IMR-90 (cell line): ENCODE measurements around the gene ERG. TPM values are rescaled to one million over a fixed set of nuclear protein-coding genes. Genes with fewer than 3 reads are reported as not detected.

Experiments
- ATAC-seq: fragments of 200-7000 bp; cut with Tn5 transposase; 2 replicates; pipeline ENCODE4 v1.9.1; 2020; ENCODE audit warnings: low read depth, mild to moderate bottlenecking, moderate library complexity
- BruUV-seq: library from RNA; stranded (reverse); fragments of 400-500 nt; replicated peaks from 2 replicates; lab custom pipeline; 2021; lab: Mats Ljungman, UMichigan
- CTCF ChIA-PET: fragments of 300-600 bp; formaldehyde crosslinking; extraction: SDS; loops from one replicate; lab custom pipeline; 2021; ENCODE audit warnings: antibody characterized with exemption; lab: Yijun Ruan, JAX
- POLR2A ChIA-PET: fragments of 300-600 bp; sonication (Branson Sonifier 250); formaldehyde crosslinking; loops from one replicate; lab custom pipeline; 2022; ENCODE audit warnings: antibody characterized with exemption; ENCODE audit not compliant: unreplicated experiment; lab: Charles Lee
- DNase-seq: peaks from one replicate; pipeline ENCODE4 v3.0.0; 2013
- H2AFZ ChIP-seq: replicated peaks from 2 replicates; pipeline ENCODE3; 2013; ENCODE audit warnings: low read length, mild to moderate bottlenecking; ENCODE audit not compliant: poor library complexity
- H2AK5ac ChIP-seq: 2 replicates; pipeline ENCODE4 v1.6.1; 2013; ENCODE audit warnings: low read depth, low read length, inconsistent platforms
- H2AK9ac ChIP-seq: replicated peaks from 2 replicates; pipeline ENCODE3; 2013; ENCODE audit warnings: mild to moderate bottlenecking, low read depth, low read length, moderate library complexity; ENCODE audit not compliant: poor library complexity
- H2BK120ac ChIP-seq: 2 replicates; pipeline ENCODE4 v1.6.1; 2013; ENCODE audit warnings: low read depth, low read length, inconsistent platforms
- H2BK15ac ChIP-seq: 3 replicates; pipeline ENCODE4 v1.6.1; 2013; ENCODE audit warnings: low read depth, low read length, inconsistent platforms
- H2BK20ac ChIP-seq: 2 replicates; pipeline ENCODE4 v1.6.1; 2013; ENCODE audit warnings: low read depth, mild to moderate bottlenecking, inconsistent platforms, low read length, moderate library complexity
- H2BK5ac ChIP-seq: 2 replicates; pipeline ENCODE4 v1.6.1; 2013; ENCODE audit warnings: mild to moderate bottlenecking, low read depth, low read length, inconsistent platforms; ENCODE audit not compliant: poor library complexity, severe bottlenecking
- H3K14ac ChIP-seq: replicated peaks from 2 replicates; pipeline ENCODE4 v1.6.1; 2013; ENCODE audit warnings: low read depth, low read length, inconsistent platforms
- H3K18ac ChIP-seq: 2 replicates; pipeline ENCODE4 v1.6.1; 2013; ENCODE audit warnings: low read depth, low read length, control low read depth
- H3K23ac ChIP-seq: 2 replicates; pipeline ENCODE4 v1.6.1; 2013; ENCODE audit warnings: low read depth, low read length, inconsistent platforms
- H3K27ac ChIP-seq: 2 replicates; pipeline ENCODE4 v1.5.1; 2013; ENCODE audit warnings: mild to moderate bottlenecking, control low read depth, low read length; ENCODE audit not compliant: insufficient read depth
- H3K27me3 ChIP-seq: 2 replicates; pipeline ENCODE4 v1.6.1; 2013; ENCODE audit warnings: low read length; ENCODE audit not compliant: control insufficient read depth, insufficient read depth
- H3K36me3 ChIP-seq: 2 replicates; pipeline ENCODE4 v1.6.1; 2013; ENCODE audit warnings: low read length, mixed read lengths; ENCODE audit not compliant: control insufficient read depth, insufficient read depth
- H3K4ac ChIP-seq: 2 replicates; pipeline ENCODE4 v1.6.1; 2013; ENCODE audit warnings: low read depth, low read length, inconsistent platforms
- H3K4me1 ChIP-seq: 2 replicates; pipeline ENCODE4 v1.6.1; 2013; ENCODE audit warnings: low read length, mixed read lengths; ENCODE audit not compliant: control insufficient read depth, insufficient read depth
- H3K4me2 ChIP-seq: 2 replicates; pipeline ENCODE4 v1.6.1; 2013; ENCODE audit warnings: low read depth, mild to moderate bottlenecking, control low read depth, low read length, moderate library complexity
- H3K4me3 ChIP-seq: 2 replicates; pipeline ENCODE4 v1.5.1; 2013; ENCODE audit warnings: low read depth, mild to moderate bottlenecking, control low read depth, low read length, moderate library complexity; ENCODE audit not compliant: insufficient read depth
- H3K56ac ChIP-seq: 2 replicates; pipeline ENCODE4 v1.6.1; 2013; ENCODE audit warnings: low read length, inconsistent platforms; ENCODE audit not compliant: insufficient read depth; ENCODE audit errors: extremely low read depth
- H3K79me1 ChIP-seq, 2 experiments: 2 replicates each; pipeline ENCODE4 v1.6.1; 2013; ENCODE audit warnings: low read length in 2 of 2, inconsistent platforms in 1 of 2, low read depth in 1 of 2
- H3K9ac ChIP-seq: 2 replicates; pipeline ENCODE4 v1.6.1; 2013; ENCODE audit warnings: low read depth, low read length, control low read depth
- H3K9me1 ChIP-seq: 2 replicates; pipeline ENCODE4 v1.6.1; 2013; ENCODE audit warnings: low read length, inconsistent platforms; ENCODE audit not compliant: insufficient read depth
- H3K9me3 ChIP-seq: 2 replicates; pipeline ENCODE4 v1.6.1; 2013; ENCODE audit warnings: low read length; ENCODE audit not compliant: control insufficient read depth, insufficient read depth
- H4K20me1 ChIP-seq: 2 replicates; pipeline ENCODE4 v1.6.1; 2013; ENCODE audit warnings: low read length, inconsistent platforms; ENCODE audit not compliant: insufficient read depth
- H4K5ac ChIP-seq: 2 replicates; pipeline ENCODE4 v1.6.1; 2013; ENCODE audit warnings: mild to moderate bottlenecking, low read depth, low read length, control low read depth
- H4K8ac ChIP-seq, 2 experiments: 2 replicates each; pipeline ENCODE4 v1.6.1; 2013; ENCODE audit warnings: low read depth in 2 of 2, low read length in 2 of 2, control low read depth in 1 of 2, inconsistent platforms in 1 of 2
- H4K91ac ChIP-seq: 2 replicates; pipeline ENCODE4 v1.6.1; 2013; ENCODE audit warnings: low read depth, low read length, inconsistent platforms; ENCODE audit not compliant: insufficient read depth
- BHLHE40 ChIP-seq: fragments of 150-350 bp; IDR thresholded peaks from 2 replicates; pipeline ENCODE4 v1.6.1; 2016; ENCODE audit warnings: mild to moderate bottlenecking, low read depth, low read length
- CEBPB ChIP-seq: IDR thresholded peaks from 2 replicates; pipeline ENCODE4 v1.6.1; 2012; ENCODE audit warnings: low read depth, low read length, improper control_type of control experiment
- CHD1 ChIP-seq: IDR thresholded peaks from 2 replicates; pipeline ENCODE4 v1.6.1; 2012; ENCODE audit warnings: low read depth, low read length, improper control_type of control experiment
- FOS ChIP-seq: fragments of 150-350 bp; IDR thresholded peaks from 2 replicates; pipeline ENCODE4 v1.6.1; 2016; ENCODE audit warnings: low read depth, low read length
- MAFK ChIP-seq: IDR thresholded peaks from 2 replicates; pipeline ENCODE4 v1.6.1; 2012; ENCODE audit warnings: low read depth, low read length, improper control_type of control experiment
- MAZ ChIP-seq: IDR thresholded peaks from 2 replicates; pipeline ENCODE4 v1.6.1; 2012; ENCODE audit warnings: low read depth, mild to moderate bottlenecking, low read length, improper control_type of control experiment, moderate library complexity, borderline replicate concordance
- MXI1 ChIP-seq: IDR thresholded peaks from 2 replicates; pipeline ENCODE4 v1.6.1; 2012; ENCODE audit warnings: low read depth, mild to moderate bottlenecking, low read length, moderate library complexity, borderline replicate concordance
- NFE2L2 ChIP-seq: fragments of 150-350 bp; IDR thresholded peaks from 2 replicates; pipeline ENCODE4 v1.6.1; 2016; ENCODE audit warnings: low read depth, mild to moderate bottlenecking, low read length
- RAD21 ChIP-seq: IDR thresholded peaks from 2 replicates; pipeline ENCODE4 v1.6.1; 2012; ENCODE audit warnings: low read length, improper control_type of control experiment
- RCOR1 ChIP-seq: IDR thresholded peaks from 2 replicates; pipeline ENCODE4 v1.6.1; 2012; ENCODE audit warnings: mild to moderate bottlenecking, low read length, improper control_type of control experiment; ENCODE audit not compliant: insufficient replicate concordance
- SMC3 ChIP-seq: fragments of 150-350 bp; IDR thresholded peaks from 2 replicates; pipeline ENCODE4 v1.6.1; 2016; ENCODE audit warnings: low read depth, mild to moderate bottlenecking, antibody characterized with exemption, low read length, moderate library complexity
- WGBS, 2 experiments: methylation state at CpG; one replicate each; pipeline versions ENCODE4 v1.1.5 to v1.1.7; 2013; ENCODE audit warnings: missing lambda C conversion rate in 2 of 2; ENCODE audit not compliant: insufficient read length in 1 of 2; ENCODE audit errors: extremely low coverage in 2 of 2; 5-methylcytosine and 5-hydroxymethylcytosine counted together
- dilution Hi-C: fragments of 300-500 bp; cut with HindIII; formaldehyde crosslinking; loops from one replicate; pipeline ENCODE4 v1.14.3; 2018; ENCODE audit warnings: low sequenced_read_pairs; ENCODE audit not compliant: unreplicated experiment
- in situ Hi-C: fragments of 300-500 bp; cut with MboI; formaldehyde crosslinking; loops from 3 replicates; pipeline ENCODE4 v1.14.3; 2019; ENCODE audit warnings: low sequenced_read_pairs, inconsistent platforms, mixed read lengths
- intact Hi-C: fragments of 100-400 bp; cut with micrococcal nuclease; formaldehyde crosslinking; loops from 2 replicates; pipeline ENCODE4 v1.10.0; 2022
- polyA plus RNA-seq, 3 experiments: library from polyadenylated mRNA; depleted of rRNA; stranded (reverse); fragments of >200 nt; gene quantifications; 2 replicates each; pipeline ENCODE4 v1.2.3, GENCODE V29; 2012; ENCODE audit warnings: low replicate concordance in 1 of 3
- total RNA-seq: library from RNA; depleted of rRNA; stranded (reverse); fragments of >200 nt; gene quantifications from 2 replicates; pipeline ENCODE4 v1.2.3, GENCODE V29; 2012
- TF ChIP-seq, protein P1 (sequence below): fragments of 150-350 bp; IDR thresholded peaks from 2 replicates; pipeline ENCODE4 v1.6.1; 2016; ENCODE audit warnings: low read depth, mild to moderate bottlenecking, low read length, moderate library complexity, borderline replicate concordance
- TF ChIP-seq, protein P2 (sequence below): conservative IDR thresholded peaks from 2 replicates; pipeline ENCODE4 v1.5.1; 2012; ENCODE audit warnings: mild to moderate bottlenecking, low read depth, low read length, improper control_type of control experiment
- TF ChIP-seq, protein P3 (sequence below): fragments of 150-350 bp; IDR thresholded peaks from 2 replicates; pipeline ENCODE4 v1.6.1; 2017; ENCODE audit warnings: mild to moderate bottlenecking, antibody characterized with exemption, low read length, low read depth

The ERG gene
- total and polyA plus RNA-seq, 2 of the 4 experiments (the other 2 are of a cell fraction) = not detected

DNA sequence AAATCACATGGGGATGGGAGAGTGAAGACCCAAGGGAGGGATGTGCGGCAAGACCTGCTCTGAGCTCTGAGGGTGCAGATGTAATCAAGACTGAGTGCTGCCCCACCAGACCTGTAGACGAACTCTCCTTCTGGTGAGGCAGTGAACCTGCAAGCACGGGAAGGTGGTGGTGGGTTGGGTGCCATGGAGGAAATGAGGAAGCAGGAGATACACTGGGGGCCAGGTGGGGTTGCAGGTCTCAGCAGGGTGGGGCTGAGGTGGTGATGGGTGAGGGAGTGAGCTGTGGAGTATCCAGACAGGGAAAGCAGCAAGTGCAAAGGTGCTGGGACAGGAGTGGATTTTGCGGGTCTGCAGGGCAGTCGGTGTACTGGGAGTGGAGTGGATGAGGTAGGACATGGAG, 139.2 kb downstream of the ERG start:
- Histone ChIP-seq H3K23ac (no peak overlapping the region), H4K20me1 (no peaks in the 10 kb centered on the region), H2BK5ac (no peak overlapping the region), H3K18ac (no peak overlapping the region), H3K9ac (no peak overlapping the region), H2BK20ac (no peak overlapping the region), H3K9me3 (no peaks in the 10 kb centered on the region), H2BK15ac (no peak overlapping the region), H2AFZ (no peak overlapping the region), H2AK5ac (no peak overlapping the region), H3K4me3 (no peak overlapping the region), H3K4me2 (no peak overlapping the region), H3K9me1 (no peaks in the 10 kb centered on the region; the same call in 1 of the 2 replicates), H4K91ac (no peak overlapping the region), H3K14ac (no peak overlapping the region), H2BK120ac (no peak overlapping the region), H4K8ac (no peak overlapping the region), H3K79me1 (no peaks in the 10 kb centered on the region), H3K27me3 (peaks cover 23% of the 10 kb centered on the region), H3K4me1 (no peaks in the 10 kb centered on the region), H3K4ac (no peak overlapping the region), H3K27ac (no peak overlapping the region), H2AK9ac (no peak overlapping the region), H4K5ac (no peak overlapping the region), H3K56ac (no peak overlapping the region), H3K36me3 (no peaks in the 10 kb centered on the region)
- no CpG with 5 or more reads among the region's 5 CpGs for WGBS, 2 experiments
- no peak for ATAC-seq
- ChIA-PET CTCF (interaction anchor here (0.7 kb wide), 1 partner anchor 199 kb away, joined by 3 read pairs; no protein-coding TSS in a partner anchor), POLR2A (no interaction called here)
- intact Hi-C loops = loop anchor here (5.0 kb wide), 2 partner anchors 777 to 778 kb away; no protein-coding TSS in a partner anchor
- dilution Hi-C loops = loop anchor here (25.0 kb wide), 1 partner anchor 147 kb away; no protein-coding TSS in a partner anchor
- TF ChIP-seq, protein P1, sequence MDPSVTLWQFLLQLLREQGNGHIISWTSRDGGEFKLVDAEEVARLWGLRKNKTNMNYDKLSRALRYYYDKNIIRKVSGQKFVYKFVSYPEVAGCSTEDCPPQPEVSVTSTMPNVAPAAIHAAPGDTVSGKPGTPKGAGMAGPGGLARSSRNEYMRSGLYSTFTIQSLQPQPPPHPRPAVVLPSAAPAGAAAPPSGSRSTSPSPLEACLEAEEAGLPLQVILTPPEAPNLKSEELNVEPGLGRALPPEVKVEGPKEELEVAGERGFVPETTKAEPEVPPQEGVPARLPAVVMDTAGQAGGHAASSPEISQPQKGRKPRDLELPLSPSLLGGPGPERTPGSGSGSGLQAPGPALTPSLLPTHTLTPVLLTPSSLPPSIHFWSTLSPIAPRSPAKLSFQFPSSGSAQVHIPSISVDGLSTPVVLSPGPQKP = no peak
- TF ChIP-seq FOS = no peak
- TF ChIP-seq RAD21 = no peak
- no peak for TF ChIP-seq MAFK
- TF ChIP-seq, protein P2, sequence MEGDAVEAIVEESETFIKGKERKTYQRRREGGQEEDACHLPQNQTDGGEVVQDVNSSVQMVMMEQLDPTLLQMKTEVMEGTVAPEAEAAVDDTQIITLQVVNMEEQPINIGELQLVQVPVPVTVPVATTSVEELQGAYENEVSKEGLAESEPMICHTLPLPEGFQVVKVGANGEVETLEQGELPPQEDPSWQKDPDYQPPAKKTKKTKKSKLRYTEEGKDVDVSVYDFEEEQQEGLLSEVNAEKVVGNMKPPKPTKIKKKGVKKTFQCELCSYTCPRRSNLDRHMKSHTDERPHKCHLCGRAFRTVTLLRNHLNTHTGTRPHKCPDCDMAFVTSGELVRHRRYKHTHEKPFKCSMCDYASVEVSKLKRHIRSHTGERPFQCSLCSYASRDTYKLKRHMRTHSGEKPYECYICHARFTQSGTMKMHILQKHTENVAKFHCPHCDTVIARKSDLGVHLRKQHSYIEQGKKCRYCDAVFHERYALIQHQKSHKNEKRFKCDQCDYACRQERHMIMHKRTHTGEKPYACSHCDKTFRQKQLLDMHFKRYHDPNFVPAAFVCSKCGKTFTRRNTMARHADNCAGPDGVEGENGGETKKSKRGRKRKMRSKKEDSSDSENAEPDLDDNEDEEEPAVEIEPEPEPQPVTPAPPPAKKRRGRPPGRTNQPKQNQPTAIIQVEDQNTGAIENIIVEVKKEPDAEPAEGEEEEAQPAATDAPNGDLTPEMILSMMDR = no peak
- no peak for TF ChIP-seq MAZ
- TF ChIP-seq, protein P3, sequence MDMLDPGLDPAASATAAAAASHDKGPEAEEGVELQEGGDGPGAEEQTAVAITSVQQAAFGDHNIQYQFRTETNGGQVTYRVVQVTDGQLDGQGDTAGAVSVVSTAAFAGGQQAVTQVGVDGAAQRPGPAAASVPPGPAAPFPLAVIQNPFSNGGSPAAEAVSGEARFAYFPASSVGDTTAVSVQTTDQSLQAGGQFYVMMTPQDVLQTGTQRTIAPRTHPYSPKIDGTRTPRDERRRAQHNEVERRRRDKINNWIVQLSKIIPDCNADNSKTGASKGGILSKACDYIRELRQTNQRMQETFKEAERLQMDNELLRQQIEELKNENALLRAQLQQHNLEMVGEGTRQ = no peak
- TF ChIP-seq NFE2L2 = no peak
- TF ChIP-seq MXI1 = no peak
- no peak for TF ChIP-seq CHD1
- TF ChIP-seq CEBPB = no peak
- no peak for TF ChIP-seq RCOR1
- TF ChIP-seq BHLHE40 = no peak
- no peak for TF ChIP-seq SMC3
- DNase-seq = no peak
- in situ Hi-C loops = loop anchor here (25.0 kb wide), 1 partner anchor 422 kb away; no protein-coding TSS in a partner anchor
- BruUV-seq = no TSS peak
